Osteoblast (primary cell): Measurements from ENCODE around the gene ENOX1. TPM values are rescaled to one million over a fixed set of nuclear protein-coding genes. Genes with fewer than 3 reads are reported as not detected.

ENCODE experiments used
- DNase-seq: peaks from one replicate; pipeline ENCODE4 v3.0.0; 2011; ENCODE audit warnings: low spot score, mixed read lengths; ENCODE audit not compliant: insufficient read length; ENCODE audit errors: missing footprints
- H2AFZ ChIP-seq: 2 replicates; pipeline ENCODE4 v1.6.0; 2011; ENCODE audit warnings: mild to moderate bottlenecking, low read length
- H3K27ac ChIP-seq: 2 replicates; pipeline ENCODE4 v1.5.1; 2011; ENCODE audit warnings: mild to moderate bottlenecking, low read depth, low read length, moderate library complexity
- H3K27me3 ChIP-seq: 2 replicates; pipeline ENCODE4 v1.6.0; 2012; ENCODE audit warnings: mild to moderate bottlenecking, control low read depth, inconsistent platforms, low read length, moderate library complexity; ENCODE audit not compliant: insufficient read depth
- H3K36me3 ChIP-seq: 2 replicates; pipeline ENCODE4 v1.5.1; 2011; ENCODE audit warnings: mild to moderate bottlenecking, low read length, control low read depth, moderate library complexity; ENCODE audit not compliant: insufficient read depth
- H3K4me1 ChIP-seq: 2 replicates; pipeline ENCODE4 v1.5.1; 2011; ENCODE audit warnings: mild to moderate bottlenecking, low read length, control low read depth, moderate library complexity; ENCODE audit not compliant: insufficient read depth
- H3K4me2 ChIP-seq: 2 replicates; pipeline ENCODE4 v1.6.0; 2011; ENCODE audit warnings: mild to moderate bottlenecking, low read length; ENCODE audit not compliant: insufficient read depth
- H3K4me3 ChIP-seq: fragments of 200-600 bp; sonication (generic); 3 replicates; pipeline ENCODE4 v1.5.1; 2012; ENCODE audit warnings: mild to moderate bottlenecking, low read length, inconsistent platforms; ENCODE audit not compliant: insufficient read depth
- H3K79me2 ChIP-seq: 2 replicates; pipeline ENCODE4 v1.6.0; 2012; ENCODE audit warnings: mild to moderate bottlenecking, low read length, control low read depth, inconsistent platforms; ENCODE audit not compliant: insufficient read depth
- H3K9me3 ChIP-seq: 2 replicates; pipeline ENCODE4 v1.5.1; 2011; ENCODE audit warnings: low read depth, low read length, control low read depth
- H4K20me1 ChIP-seq: 2 replicates; pipeline ENCODE4 v1.6.0; 2012; ENCODE audit warnings: mild to moderate bottlenecking, low read length, control low read depth; ENCODE audit not compliant: insufficient read depth
- CTCF ChIP-seq: IDR thresholded peaks from 2 replicates; pipeline ENCODE4 v1.5.1; 2011; ENCODE audit warnings: mild to moderate bottlenecking, low read depth, low read length, moderate library complexity; ENCODE audit errors: extremely low read depth
- total RNA-seq: library from RNA; depleted of rRNA; stranded (reverse); fragments of >200 nt; gene quantifications from 2 replicates; pipeline ENCODE4 v1.2.3, GENCODE V29; 2012

Gene ENOX1
- total RNA-seq, 1 donor, result 5.4 TPM

- Histone ChIP-seq H3K4me1 (no peaks in the 10 kb centered on the region), H3K36me3 (no peaks in the 10 kb centered on the region), H3K9me3 (no peaks in the 10 kb centered on the region), H3K4me3 (no peak overlapping the region), H4K20me1 (no peaks in the 10 kb centered on the region), H3K79me2 (no peaks in the 10 kb centered on the region), H3K27ac (no peak overlapping the region), H3K27me3 (no peaks in the 10 kb centered on the region), H3K4me2 (no peak overlapping the region), H2AFZ (no peak overlapping the region)
- DNase-seq, result no peak
- TF ChIP-seq CTCF, result no peak
These were observed 36.2 kb upstream of the ENOX1 start for GRCh38 chr13:43822969-43823368.

DNA sequence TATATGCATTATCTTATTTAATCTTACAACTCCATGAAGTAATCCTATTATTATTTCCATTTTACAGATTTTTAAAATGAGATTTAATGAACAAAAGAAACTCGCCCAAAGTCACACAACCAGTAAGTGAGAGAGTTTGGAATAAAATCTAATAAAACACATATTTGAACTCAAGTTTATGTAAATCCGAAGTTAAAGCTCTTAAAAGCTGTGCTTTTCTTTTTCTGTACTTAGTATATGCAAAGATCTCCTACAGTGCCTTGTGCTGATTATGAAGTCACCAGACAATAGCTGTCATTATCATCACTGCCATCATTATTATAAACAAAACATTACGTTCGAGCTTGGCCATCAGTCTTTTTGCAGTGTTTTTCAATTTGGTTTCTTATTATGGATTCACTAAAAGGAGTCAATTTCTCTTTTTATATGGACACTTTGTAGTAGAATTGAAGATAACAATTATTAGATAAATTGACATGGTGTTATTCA is 29.7 kb upstream of the ENOX1 start:
- Histone ChIP-seq H4K20me1 (no peaks in the 10 kb centered on the region), H3K27ac (no peak overlapping the region), H3K79me2 (no peaks in the 10 kb centered on the region), H3K36me3 (no peaks in the 10 kb centered on the region), H3K27me3 (no peaks in the 10 kb centered on the region), H3K4me2 (no peak overlapping the region), H3K9me3 (no peaks in the 10 kb centered on the region), H3K4me3 (no peak overlapping the region), H2AFZ (no peak overlapping the region), H3K4me1 (peaks cover 16% of the 10 kb centered on the region)
- no peak for DNase-seq
- no peak for TF ChIP-seq CTCF

- no peak for TF ChIP-seq CTCF
- Histone ChIP-seq H3K36me3 (no peaks in the 10 kb centered on the region), H3K4me2 (peak overlapping the region; percentile 71), H2AFZ (peak overlapping the region; percentile 67), H4K20me1 (no peaks in the 10 kb centered on the region), H3K27ac (peak overlapping the region; percentile 55), H3K4me3 (peak overlapping the region; percentile 23), H3K79me2 (no peaks in the 10 kb centered on the region), H3K4me1 (peaks cover 16% of the 10 kb centered on the region), H3K27me3 (no peaks in the 10 kb centered on the region), H3K9me3 (no peaks in the 10 kb centered on the region)
- DNase-seq, result no peak
These were observed 28.4 kb upstream of the ENOX1 start for GRCh38 chr13:43815204-43815603.

- Histone ChIP-seq H3K27me3 (no peaks in the 10 kb centered on the region), H3K27ac (no peak overlapping the region), H3K4me3 (no peak overlapping the region), H3K36me3 (no peaks in the 10 kb centered on the region), H3K9me3 (no peaks in the 10 kb centered on the region), H3K4me1 (peaks cover 7% of the 10 kb centered on the region), H4K20me1 (no peaks in the 10 kb centered on the region), H3K79me2 (no peaks in the 10 kb centered on the region), H3K4me2 (no peak overlapping the region), H2AFZ (no peak overlapping the region)
- no peak for DNase-seq
- no peak for TF ChIP-seq CTCF
These were observed 21.9 kb upstream of the ENOX1 start for GRCh38 chr13:43808676-43809075.
